22Rv1 (cell line): ENCODE data around the gene SDK2.

Experiments
- H3K27ac ChIP-seq: fragments of 450-650 bp; 2 replicates; pipeline ENCODE4 v1.5.1; 2017
- CTCF ChIP-seq: fragments of 450-650 bp; IDR thresholded peaks from 2 replicates; pipeline ENCODE4 v1.5.1; 2017; ENCODE audit warnings: mild to moderate bottlenecking
- ZFX ChIP-seq: fragments of 450-650 bp; IDR thresholded peaks from 2 replicates; pipeline ENCODE4 v1.6.1; 2017; ENCODE audit warnings: antibody characterized with exemption, borderline replicate concordance

The SDK2 gene

GRCh38 chr17:73660366-73660765, 16.1 kb upstream of the SDK2 start:
- no peak for TF ChIP-seq ZFX
- no peak for TF ChIP-seq CTCF
- no peak overlapping the region for H3K27ac ChIP-seq

GRCh38 chr17:73658821-73659515, 14.7 kb upstream of the SDK2 start:
- TF ChIP-seq ZFX: no peak
- TF ChIP-seq CTCF: no peak
- H3K27ac ChIP-seq: no peak overlapping the region

GRCh38 chr17:73657473-73658116, 13.3 kb upstream of the SDK2 start:
- no peak overlapping the region for H3K27ac ChIP-seq
- TF ChIP-seq CTCF (peak; percentile 71), ZFX (no peak)

GRCh38 chr17:73654241-73654640, 10.0 kb upstream of the SDK2 start:
- no peak overlapping the region for H3K27ac ChIP-seq
- TF ChIP-seq ZFX: no peak
- no peak for TF ChIP-seq CTCF

- TF ChIP-seq ZFX (no peak), CTCF (no peak)
- no peak overlapping the region for H3K27ac ChIP-seq
These were observed 9.6 kb upstream of the SDK2 start for GRCh38 chr17:73653810-73654209.

- TF ChIP-seq CTCF (no peak), ZFX (no peak)
- no peak overlapping the region for H3K27ac ChIP-seq
These were observed 8.7 kb upstream of the SDK2 start for GRCh38 chr17:73652886-73653480.
